HG03565 (cell line): ENCODE measurements around the gene ZNF76.

Experiments used
- ATAC-seq: cut with Tn5 transposase; IDR thresholded peaks from one replicate; pipeline ENCODE4 v1.9.1; 2021; ENCODE audit warnings: mild to moderate bottlenecking, moderate library complexity; ENCODE audit not compliant: unreplicated experiment

Gene ZNF76

DNA sequence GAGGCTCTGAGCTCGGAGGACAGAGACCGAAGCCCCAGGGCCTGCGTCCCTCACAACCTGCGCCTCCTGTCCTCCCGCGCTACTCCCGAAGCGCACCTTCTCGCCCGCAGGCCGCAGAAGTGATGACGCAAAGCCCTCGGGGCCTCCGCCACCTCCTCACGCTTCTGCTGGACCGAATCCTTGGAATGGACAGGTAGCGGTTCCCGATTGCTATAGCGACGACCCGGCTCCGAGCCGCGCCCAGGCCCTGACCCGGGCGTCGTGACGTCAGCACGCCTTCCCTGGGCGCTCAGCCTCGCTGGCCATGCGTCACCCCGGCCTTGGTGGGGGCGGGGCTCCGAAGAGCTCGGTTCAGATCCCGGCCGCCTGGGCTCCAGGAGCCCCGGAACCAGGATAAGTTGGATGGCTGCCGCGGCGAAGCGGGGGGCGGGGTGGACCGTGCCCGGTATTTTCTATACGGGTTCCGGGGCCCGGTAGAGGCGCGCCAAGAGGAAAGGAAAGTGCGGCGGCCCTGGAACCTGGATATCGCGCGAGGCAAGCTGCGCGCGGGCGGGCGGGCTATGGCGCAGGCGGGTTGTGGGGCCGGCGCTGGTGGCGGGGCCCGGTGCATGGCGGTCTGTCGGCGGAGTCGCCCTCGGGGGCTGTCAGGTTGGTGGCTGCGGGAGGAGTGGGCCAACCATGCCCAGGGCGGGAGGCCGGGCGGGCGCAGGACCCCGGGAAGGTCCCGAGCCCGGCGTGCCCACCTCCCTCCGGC lies at the start of gene ZNF76:
TSS of gene ZNF76 (plus strand) at position 542 of the 754 bp plus-strand sequence. CDS start 21,417 bp downstream, outside the sequence.
- ATAC-seq: peak; percentile 71

DNA sequence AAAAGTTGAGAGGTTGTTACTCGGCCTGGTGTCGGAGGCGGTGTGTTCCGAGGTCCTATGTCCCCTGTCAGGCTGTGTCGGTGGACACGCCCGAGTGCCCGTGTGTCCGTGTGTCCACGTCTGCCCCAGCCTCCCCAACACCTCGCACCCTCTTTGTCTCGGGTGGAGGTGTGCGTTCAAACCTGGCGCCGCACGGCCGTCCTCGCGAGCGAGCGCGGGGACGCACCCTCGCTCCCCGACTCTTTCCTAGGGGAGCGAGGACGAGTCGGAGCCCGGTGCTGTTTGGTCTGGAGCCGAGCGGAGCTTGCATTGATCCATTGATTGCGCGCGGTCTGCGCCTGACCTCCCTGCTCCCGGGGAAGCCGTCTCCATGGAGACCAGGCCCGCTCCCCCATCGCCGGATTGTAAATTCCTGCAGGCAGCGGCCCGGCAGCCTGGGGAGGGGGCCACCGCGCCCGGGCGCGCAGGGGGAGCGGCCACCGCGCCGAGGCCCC lies 46.2 kb upstream of the ZNF76 start:
- ATAC-seq: no peak

DNA sequence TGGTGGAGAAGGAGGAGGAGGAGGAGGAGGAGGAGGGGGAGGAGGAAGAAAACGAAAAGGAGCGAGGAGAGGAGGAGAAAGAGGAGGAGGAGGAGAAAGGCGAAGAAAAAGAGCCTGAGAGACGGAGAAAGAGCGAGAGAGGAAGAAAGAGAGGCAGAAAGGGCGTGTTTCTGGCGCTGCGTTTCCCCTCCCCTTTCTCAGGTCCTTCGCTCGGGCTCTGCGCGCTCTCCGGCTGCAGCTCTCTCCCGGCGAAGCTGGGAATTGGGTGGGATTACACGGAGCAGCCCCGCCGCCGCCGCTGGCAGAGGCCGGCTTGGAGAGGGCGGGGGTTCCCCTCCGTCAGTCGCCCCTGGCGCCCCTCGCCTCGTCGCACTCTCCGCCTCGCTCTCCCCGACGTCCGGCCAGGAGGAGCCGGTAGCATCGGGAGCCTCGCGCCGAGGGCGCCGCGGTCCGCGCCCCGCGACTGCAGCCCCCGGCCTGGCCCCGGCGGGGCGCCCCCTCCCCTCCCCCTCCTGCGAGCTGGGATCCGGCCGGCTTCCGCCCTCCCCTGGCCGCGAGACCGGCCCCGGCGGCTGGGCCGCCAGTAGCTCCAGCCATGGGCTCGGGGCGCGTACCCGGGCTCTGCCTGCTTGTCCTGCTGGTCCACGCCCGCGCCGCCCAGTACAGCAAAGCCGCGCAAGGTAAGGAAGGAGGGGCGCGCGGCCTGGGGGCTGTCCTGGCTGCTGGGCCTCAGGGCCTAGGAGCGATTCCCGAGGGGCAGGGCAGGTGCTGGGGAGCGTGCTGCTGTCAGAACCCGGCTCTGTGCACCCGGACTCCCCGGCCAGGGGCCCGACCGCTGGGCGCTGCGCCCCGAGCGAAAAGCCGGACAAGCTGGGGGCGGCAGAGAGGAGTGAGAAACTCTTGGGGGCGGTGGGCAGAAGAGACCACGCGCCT lies 45.4 kb upstream of the ZNF76 start, which contains the start of gene SCUBE3:
TSS of gene SCUBE3 (plus strand) at position 133 of the 933 bp plus-strand sequence. CDS start at position 596, 463 bp downstream.
- no peak for ATAC-seq

DNA sequence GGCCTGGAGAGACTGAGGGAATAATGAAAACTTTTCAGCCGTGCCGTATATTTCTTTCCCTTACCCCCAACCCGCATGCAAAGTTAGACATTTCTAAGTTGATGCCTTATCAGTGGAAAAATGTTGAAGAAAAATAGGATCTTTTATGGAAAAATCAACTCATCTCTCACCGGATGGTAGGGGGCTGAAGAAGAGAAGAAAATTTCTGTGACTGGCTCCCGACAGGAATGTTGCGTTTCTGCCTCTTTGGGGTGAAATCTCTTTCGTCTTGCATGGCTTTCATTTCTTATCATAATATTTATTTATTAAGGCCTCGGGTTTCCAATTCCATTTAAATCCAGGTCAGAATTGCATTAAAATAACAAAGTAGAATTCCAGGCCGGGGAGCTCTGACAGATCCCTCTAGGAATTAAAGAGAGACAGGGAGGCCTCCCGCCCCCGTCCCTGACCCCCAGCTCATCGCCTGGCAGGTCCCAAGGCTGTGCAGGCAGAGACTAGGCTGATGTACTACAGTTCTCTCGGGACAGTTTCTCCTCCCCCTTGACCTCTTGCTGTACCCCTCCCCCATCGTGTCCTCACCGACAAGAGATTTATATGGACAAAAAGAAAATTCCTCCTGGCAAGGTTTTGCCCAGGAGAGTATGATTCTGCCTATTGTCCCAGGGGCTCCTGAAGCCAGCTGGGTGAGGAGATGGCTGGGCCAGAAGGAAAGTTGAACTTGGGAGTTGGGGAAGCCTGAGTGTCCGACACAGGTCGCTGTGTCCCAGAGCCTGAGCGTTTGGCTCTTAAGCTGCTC lies 44.5 kb upstream of the ZNF76 start:
- ATAC-seq: no peak

DNA sequence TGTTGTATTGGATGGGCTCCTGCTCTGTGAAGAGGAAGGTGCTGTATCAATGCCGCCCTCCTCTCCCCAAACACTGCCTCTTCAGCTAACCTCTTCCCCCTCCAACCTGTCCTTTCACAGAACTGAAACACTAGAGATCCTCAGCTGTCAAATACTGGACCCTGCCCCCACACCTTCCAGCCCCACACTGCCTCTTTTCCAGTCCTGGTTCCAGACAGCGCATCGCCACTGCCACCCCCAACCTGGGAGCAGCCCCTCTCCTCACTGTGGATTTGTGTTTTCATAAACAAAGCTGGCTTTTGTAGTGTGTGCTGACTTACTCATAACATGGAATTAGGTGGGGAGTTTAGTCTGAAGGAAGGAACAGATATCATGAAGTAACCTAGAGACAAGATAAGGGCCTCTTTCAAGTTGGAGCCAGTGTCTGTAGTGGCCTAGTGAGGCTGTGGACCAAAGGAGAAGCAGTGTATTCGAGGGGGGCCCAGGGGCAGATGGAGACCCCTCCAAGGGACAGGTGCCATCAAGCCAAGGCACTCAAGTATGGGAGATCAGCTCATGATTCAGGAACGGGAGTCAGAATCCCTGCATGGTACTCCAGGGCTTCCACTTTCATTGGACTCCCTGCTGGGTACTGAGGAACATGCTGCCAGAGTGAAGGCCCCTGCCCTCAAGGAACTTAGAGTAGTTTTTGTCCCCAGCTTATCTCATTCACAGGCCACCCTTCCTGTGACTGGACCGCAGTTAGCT lies 43.7 kb upstream of the ZNF76 start:
- no peak for ATAC-seq

DNA sequence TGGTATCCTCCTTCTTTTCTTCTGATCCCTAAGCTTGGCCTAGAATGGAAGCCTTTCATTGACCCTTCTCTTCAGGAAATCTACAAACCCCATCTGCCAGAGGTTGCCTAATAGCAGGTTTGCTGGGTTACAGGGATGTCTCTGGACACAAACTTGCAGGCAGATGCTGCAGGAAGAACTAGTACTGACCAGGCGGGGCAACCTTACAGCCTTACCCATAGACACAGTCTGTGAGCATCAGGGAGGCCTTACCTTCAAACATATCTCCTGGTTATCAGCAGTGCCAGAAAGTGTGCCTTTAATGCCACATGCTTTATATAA lies 43.2 kb upstream of the ZNF76 start:
- ATAC-seq: no peak

DNA sequence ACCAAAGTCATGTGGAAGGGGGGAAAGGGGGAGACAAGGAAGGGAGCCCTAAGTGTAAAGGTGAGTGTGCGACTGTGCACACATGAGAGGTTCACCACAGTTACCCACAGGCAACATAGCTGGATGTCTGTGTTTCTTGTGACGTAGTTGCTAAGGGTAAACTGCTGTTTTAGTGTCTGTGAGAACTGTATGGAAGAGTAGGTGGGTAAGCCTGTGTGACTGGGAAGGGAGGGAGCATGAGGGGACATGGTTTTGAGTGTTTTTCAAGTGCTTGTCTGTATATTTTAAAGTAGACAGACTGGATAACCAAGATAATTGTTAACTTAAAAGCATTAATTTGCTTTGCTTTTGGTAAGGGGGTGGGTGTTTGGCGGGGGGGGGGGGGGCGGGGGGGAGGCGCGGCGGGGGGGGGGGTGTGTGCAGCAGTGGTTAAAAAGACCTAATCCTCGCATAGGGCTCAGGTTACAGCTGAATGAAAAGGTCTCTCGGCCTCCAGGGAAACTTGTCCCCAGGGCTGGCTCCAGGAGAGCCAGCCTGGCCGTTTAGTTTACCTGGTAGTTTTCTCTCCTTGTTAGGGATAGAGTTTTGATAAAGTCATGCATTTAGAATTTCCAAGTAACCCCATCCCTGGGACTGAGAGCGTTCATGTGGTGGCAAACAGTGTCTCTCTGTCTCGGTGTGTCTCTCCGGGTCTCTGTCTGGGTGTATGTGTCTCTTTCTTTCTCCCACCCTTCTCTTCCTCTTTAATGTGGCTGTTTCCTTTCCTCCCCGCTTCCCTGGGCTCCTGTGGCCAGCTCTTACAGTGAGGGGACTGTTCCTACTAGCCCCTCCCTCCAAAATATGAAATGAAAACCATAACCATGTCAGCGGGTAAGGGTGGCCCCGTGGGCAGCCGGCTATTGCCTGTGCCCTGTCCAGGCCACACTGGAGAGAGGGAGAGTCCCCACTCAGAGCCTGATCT lies 42.4 kb upstream of the ZNF76 start:
- ATAC-seq: no peak

DNA sequence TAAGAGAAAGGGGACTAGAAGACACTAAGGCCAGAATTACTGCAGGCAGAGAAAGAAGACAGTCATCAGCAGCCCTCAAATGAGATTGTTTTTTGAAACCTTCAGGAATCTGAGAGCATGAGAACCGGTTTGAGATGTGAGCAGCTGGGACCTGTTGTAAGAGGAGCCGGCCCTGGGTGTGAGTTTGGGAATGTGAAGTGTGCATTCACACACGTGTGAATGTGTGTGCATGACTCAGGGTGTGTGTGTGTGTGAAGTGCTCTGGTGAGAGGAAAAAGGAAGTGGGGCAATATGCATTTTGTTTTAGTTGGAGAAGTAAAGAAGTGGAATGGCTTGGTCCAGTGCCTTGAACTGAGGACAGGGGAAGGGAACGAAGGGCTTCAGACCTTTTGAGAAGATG lies 41.5 kb upstream of the ZNF76 start:
- ATAC-seq: no peak

DNA sequence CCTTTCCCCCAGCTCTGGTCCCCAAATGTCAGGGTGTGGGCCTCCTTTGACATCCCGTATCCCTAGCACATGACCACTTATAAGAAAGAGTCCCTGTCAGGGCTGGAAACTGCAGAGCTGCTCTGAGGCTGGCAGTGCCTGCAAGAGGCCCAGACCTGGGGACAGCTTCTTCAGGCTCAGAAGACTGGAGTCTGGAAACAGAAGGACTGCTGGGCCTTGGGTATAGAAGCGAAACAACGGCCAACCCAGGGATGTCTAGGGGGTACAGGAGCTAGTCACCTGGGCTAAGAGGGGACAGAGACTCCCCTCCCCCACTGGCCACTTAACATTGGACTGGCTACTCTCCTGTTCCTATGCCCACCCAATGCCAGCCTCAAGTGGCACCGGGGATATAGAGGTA lies 41.1 kb upstream of the ZNF76 start:
- ATAC-seq: no peak

DNA sequence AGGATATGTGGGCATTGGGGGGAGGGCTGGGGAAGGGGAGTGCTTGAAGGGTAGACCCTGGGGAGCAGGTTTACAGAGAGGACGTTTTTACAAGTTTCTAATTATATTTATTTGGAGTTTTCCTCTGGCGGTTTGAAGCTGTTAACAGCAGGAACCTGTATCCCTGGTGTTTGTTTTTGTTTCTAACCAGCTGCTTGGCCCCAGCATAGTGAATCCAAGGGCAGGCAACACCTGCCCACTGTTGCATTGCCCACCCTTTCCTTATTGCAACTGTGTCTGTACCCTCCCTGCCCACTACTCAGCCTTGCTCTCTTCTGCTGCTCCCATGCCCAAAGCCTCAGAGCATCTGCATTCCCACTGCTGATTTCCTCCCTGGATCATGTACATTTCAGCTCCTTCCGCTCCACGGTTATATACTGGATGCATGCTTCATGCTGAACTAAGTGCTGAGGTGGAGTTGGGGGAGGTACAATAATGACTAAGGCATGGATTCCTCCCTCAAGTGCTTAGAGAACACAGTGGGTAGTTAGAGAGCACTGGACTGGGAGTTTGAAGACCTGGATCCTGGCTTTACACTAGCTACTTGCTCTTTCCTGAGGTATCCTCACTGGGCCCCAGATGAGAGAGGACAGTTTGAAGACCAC lies 39.7 kb upstream of the ZNF76 start:
- ATAC-seq: no peak

DNA sequence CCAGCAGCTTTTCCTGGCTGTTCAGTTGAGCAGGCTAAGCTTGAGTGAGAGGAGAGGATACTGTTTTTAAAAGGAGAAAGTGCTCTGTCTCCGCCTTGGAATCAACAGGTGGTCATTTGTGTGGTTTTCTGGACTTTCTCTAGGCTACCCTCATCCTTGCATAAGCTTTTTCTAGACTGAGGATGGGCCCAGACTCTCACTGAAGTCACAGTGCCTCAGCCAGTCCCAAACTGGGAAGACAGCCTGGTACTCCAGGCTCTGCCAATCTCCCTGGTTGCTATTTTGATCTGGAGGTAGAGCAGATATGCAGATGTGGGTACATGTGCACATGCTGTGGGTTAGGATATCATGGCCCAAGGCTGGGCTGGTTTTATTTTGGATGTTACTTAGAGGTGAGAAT lies 38.8 kb upstream of the ZNF76 start:
- ATAC-seq: no peak

DNA sequence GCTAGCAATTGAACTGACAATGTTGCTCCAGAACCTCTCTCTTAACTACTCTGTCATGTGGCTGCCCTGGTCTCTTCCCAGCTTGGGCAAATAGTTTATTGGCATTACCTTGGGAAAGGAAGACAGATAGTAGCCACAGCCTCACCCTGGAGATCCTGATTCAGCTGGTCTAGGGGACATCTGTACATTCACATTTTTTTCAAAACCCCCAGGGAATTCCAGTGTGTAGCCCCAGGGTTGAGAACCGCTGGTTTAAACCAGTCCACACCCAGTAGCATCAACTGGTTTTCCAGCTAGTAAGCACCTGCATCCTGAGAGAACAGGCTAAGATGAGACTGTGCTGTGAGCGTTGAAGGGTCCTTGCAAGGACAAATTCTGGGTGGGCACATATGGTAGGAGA lies 36.1 kb upstream of the ZNF76 start:
- no peak for ATAC-seq

DNA sequence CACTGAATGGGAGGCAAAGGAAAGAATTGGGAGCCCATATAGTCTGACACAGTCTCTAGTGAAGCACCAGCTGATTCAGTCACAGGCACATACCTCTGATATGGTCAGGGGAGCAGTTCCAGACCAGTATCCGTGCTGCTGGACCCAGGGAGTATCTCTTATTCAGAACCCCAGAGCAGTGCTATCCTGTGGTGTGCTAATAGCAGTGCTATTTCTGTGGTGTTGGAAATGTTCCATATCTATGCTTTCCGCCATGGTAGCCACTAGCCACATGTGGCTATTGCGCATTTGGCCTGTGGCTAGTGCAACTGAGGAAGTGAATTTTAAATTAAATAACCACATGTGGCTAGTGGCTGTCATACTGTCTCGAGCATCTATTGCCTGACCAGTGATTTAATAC lies 34.8 kb upstream of the ZNF76 start:
- ATAC-seq: no peak

DNA sequence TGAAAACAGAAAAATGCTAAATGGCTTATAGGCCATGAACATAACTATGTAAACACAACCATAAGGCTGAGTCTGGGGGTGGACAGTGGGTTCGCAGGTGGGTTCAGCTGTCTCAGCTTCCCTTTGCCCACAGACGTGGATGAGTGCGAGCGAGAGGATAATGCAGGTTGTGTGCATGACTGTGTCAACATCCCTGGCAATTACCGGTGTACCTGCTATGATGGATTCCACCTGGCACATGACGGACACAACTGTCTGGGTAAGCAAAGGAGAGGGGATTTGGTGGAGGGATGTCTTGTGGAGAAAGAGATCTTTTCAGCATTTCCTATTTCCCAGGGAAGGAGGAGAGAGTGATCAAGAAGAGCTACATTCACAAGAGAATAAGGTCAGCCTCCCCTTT lies 31.1 kb upstream of the ZNF76 start:
- no peak for ATAC-seq

DNA sequence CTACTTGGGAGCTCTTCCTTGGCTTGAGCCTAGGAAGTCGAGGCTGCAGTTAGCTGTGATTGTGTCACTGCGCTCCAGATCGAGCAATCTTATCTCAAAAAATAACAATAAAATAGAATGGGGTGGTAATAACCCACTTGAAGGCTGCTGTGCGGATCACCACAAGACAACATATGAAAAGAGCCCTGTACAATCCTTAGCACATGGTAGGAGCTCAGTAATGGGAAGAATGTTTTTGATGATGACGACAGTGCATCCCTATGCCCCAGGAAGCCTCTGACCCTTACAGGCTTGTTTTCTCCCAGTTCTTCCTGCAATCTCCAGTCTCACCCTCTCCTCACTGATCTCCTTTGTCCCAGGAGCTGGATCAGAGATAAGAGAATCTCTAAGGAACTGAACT lies 30.2 kb upstream of the ZNF76 start:
- ATAC-seq: no peak

DNA sequence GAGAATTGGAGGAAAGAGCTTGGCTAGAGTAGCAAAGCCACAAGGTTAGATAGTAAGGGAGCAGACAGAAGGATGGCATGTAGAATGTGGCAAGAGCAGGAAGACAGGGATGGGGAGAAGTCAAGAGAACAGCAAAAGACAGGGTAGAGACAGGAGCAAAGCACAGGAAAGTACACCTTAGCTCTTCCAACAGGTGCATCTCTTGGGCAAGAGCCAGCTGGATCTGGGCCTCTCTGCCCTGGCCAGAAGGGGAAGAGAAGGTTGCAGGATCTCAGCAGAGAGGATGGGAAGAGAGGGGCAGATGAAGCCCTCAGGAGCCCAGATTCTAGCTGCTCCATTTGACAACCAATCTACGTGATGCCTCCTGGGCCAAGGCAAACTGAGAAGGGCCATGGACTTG lies 29.0 kb upstream of the ZNF76 start:
- no peak for ATAC-seq

DNA sequence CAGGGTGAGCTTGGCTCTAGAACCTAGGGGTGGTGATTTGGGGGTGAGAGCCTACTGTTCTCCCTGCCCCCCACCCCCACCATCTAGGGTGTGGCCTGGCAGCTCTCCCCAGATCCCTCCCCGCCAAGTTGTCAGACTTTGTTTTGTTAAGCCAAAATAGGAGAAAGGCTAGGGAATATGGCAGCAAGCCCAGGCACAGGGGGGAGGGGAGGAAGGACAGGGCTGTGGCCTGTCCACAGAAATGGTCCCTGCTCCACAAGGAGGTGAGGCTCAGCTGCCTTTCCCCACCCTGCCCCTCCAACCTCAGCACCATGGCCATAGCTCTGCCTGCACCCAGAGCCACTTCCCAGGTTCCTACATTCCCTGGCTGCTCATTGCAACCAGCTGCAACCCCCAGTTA lies 28.6 kb upstream of the ZNF76 start:
- ATAC-seq: no peak

DNA sequence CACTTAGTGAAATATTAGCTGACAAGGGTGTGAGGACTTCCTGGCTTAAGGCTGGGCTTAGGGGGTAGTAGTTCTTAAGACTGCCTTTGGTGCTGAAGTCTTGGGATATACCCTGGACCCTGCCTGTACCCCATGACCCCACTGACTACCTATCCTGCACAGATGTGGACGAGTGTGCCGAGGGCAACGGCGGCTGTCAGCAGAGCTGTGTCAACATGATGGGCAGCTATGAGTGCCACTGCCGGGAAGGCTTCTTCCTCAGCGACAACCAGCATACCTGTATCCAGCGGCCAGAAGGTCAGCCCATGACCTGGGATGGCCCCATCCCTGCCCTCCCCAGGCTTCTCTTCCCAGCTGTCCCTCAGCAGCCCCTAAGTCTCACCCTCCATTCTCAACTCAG lies 28.0 kb upstream of the ZNF76 start:
- no peak for ATAC-seq

DNA sequence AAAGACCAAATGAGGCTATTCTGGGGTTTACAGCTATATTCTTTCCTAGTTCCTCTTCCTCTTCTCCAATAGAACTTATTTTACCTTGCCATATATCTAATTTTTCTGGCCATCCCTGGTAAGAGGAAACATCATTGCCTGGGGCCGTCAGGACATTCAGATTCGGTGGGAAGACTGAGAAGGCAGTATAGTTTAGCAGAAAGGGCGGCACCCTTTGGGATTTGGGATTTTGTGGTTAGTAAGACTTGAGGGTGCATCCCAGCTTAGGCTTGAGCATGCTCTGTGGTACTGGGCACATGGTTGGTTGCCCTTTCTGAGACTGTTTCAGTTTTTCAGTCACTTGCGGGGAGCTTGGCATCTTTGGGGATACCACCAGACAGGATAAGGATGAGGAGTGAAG lies 24.6 kb upstream of the ZNF76 start:
- ATAC-seq: no peak
